Testis (tissue), 2 donors: ENCODE measurements around the gene TRAK2.

ENCODE experiments used
- CTCF ChIP-seq, 3 experiments: fragments of 450-650 bp in 2 of 3; fragments of 200-600 bp in 1 of 3; sonication (generic) in 1 of 3; IDR thresholded peaks; one replicate each; pipeline ENCODE4 v1.5.1; 2016 to 2019; ENCODE audit warnings: antibody characterized with exemption in 3 of 3, mild to moderate bottlenecking in 2 of 3, moderate library complexity in 1 of 3
- POLR2A ChIP-seq: fragments of 450-650 bp; IDR thresholded peaks from one replicate; pipeline ENCODE4 v1.6.1; 2017; ENCODE audit warnings: antibody characterized with exemption, mild to moderate bottlenecking, moderate library complexity

GRCh38 chr2:201344663-201345366 is 106.4 kb downstream of the TRAK2 start:
- no peak for TF ChIP-seq CTCF (IDR thresholded peaks at IDR 0.05)
- TF ChIP-seq POLR2A: no peak
